ENCODE measurements around the gene OR5L1. TPM values are rescaled to one million over a fixed set of nuclear protein-coding genes. Genes with fewer than 3 reads are reported as not detected.

Gene OR5L1
- total RNA-seq, 1 experiment from 2014 or later, result not detected

- intact Hi-C loops (cut with micrococcal nuclease; ENCODE audit: unreplicated experiment), result no loop called here
- CTCF ChIA-PET, result no interaction called here
- Histone ChIP-seq H3K9me3 (ENCODE audit: low read depth, low read length, poor library complexity, severe bottlenecking) (no peaks in the 10 kb centered on the region), H3K27ac (ENCODE audit: low read depth, low read length, poor library complexity, severe bottlenecking) (no peak within 1 kb of the TSS), H3K4me1 (ENCODE audit: insufficient read depth, low read length, poor library complexity, severe bottlenecking) (no peaks in the 10 kb centered on the region), H3K36me3 (ENCODE audit: insufficient read depth, low read length, poor library complexity, severe bottlenecking) (no peaks in the 10 kb centered on the region), H3K27me3 (replicated peaks; ENCODE audit: insufficient read depth, low read depth, low read length, poor library complexity) (no peaks in the 10 kb centered on the region), H3K4me3 (ENCODE audit: low read depth, low read length, poor library complexity, severe bottlenecking) (no peak within 1 kb of the TSS)
- POLR2A ChIA-PET (ENCODE audit: low non-redundant PET), result no interaction called here
- DNase-seq (ENCODE audit: low spot score), result no peak
- TF ChIP-seq CTCF (conservative IDR thresholded peaks at IDR 0.05; ENCODE audit: low read depth, low read length) (no peak), EZH2 (IDR thresholded peaks at IDR 0.05; ENCODE audit: borderline replicate concordance, low read depth, low read length, poor library complexity, severe bottlenecking) (no peak)
- no TSS peak for BruUV-seq (replicated peaks)
Observed at GRCh38 chr11:55819330-55819729, 8.2 kb downstream of the OR5L1 start, which contains the start of gene OR5D18. TSS of gene OR5D18 (plus strand) at chr11:55819630. CDS start at chr11:55819630, 0 bp downstream.

- BruUV-seq (replicated peaks), result no TSS peak
- TF ChIP-seq EZH2 (IDR thresholded peaks at IDR 0.05; ENCODE audit: borderline replicate concordance, low read depth, low read length, poor library complexity, severe bottlenecking) (no peak), CTCF (conservative IDR thresholded peaks at IDR 0.05; ENCODE audit: low read depth, low read length) (no peak)
- no peaks in the 10 kb centered on the region for H3K36me3 ChIP-seq (ENCODE audit: insufficient read depth, low read length, poor library complexity, severe bottlenecking)
- intact Hi-C loops (cut with micrococcal nuclease; ENCODE audit: unreplicated experiment), result no loop called here
- no peaks in the 10 kb centered on the region for H3K4me1 ChIP-seq (ENCODE audit: insufficient read depth, low read length, poor library complexity, severe bottlenecking)
- no peak within 1 kb of the TSS for H3K27ac ChIP-seq (ENCODE audit: low read depth, low read length, poor library complexity, severe bottlenecking)
- no peak for DNase-seq (ENCODE audit: low spot score)
- ChIA-PET POLR2A (ENCODE audit: low non-redundant PET) (no interaction called here), CTCF (no interaction called here)
- H3K4me3 ChIP-seq (ENCODE audit: low read depth, low read length, poor library complexity, severe bottlenecking), result no peak within 1 kb of the TSS
- peaks cover 3% of the 10 kb centered on the region for H3K9me3 ChIP-seq (ENCODE audit: low read depth, low read length, poor library complexity, severe bottlenecking)
- no peaks in the 10 kb centered on the region for H3K27me3 ChIP-seq (replicated peaks; ENCODE audit: insufficient read depth, low read depth, low read length, poor library complexity)
Observed at GRCh38 chr11:55826919-55827318, 15.8 kb downstream of the OR5L1 start, which contains the start of gene OR5L2. TSS of gene OR5L2 (plus strand) at chr11:55827219. CDS start at chr11:55827219, 0 bp downstream.

- Histone ChIP-seq H3K4me1 (ENCODE audit: insufficient read depth, low read length, poor library complexity, severe bottlenecking) (no peaks in the 10 kb centered on the region), H3K27ac (ENCODE audit: low read depth, low read length, poor library complexity, severe bottlenecking) (no peak within 1 kb of the TSS), H3K27me3 (replicated peaks; ENCODE audit: insufficient read depth, low read depth, low read length, poor library complexity) (no peaks in the 10 kb centered on the region), H3K9me3 (ENCODE audit: low read depth, low read length, poor library complexity, severe bottlenecking) (peaks cover 25% of the 10 kb centered on the region), H3K36me3 (ENCODE audit: insufficient read depth, low read length, poor library complexity, severe bottlenecking) (no peaks in the 10 kb centered on the region), H3K4me3 (ENCODE audit: low read depth, low read length, poor library complexity, severe bottlenecking) (no peak within 1 kb of the TSS)
- POLR2A ChIA-PET (ENCODE audit: low non-redundant PET), result no interaction called here
- no peak for DNase-seq (ENCODE audit: low spot score)
- TF ChIP-seq EZH2 (IDR thresholded peaks at IDR 0.05; ENCODE audit: borderline replicate concordance, low read depth, low read length, poor library complexity, severe bottlenecking) (no peak), CTCF (conservative IDR thresholded peaks at IDR 0.05; ENCODE audit: low read depth, low read length) (no peak)
- BruUV-seq (replicated peaks), result no TSS peak
- intact Hi-C loops (cut with micrococcal nuclease; ENCODE audit: unreplicated experiment), result no loop called here
- CTCF ChIA-PET, result no interaction called here
Observed at GRCh38 chr11:55838452-55838851, 27.3 kb downstream of the OR5L1 start, which contains the start of gene OR5D16. TSS of gene OR5D16 (plus strand) at chr11:55838752. CDS start at chr11:55838752, 0 bp downstream.
